K562 (cell line): ENCODE data around the gene LRGUK. TPM values are rescaled to one million over a fixed set of nuclear protein-coding genes. Genes with fewer than 3 reads are reported as not detected.

Experiments used
- ATAC-seq: fragments of 200-7000 bp; cut with Tn5 transposase; 3 replicates; pipeline ENCODE4 v1.9.1; 2020; ENCODE audit warnings: moderate library complexity
- BruUV-seq: library from RNA; stranded (reverse); fragments of 400-500 nt; replicated peaks from 2 replicates; lab custom pipeline; 2021; lab: Mats Ljungman, UMichigan
- CTCF ChIA-PET: fragments of 300-600 bp; formaldehyde crosslinking; extraction: SDS; loops from one replicate; lab custom pipeline; 2021; ENCODE audit warnings: low intra/inter-chr PET ratio; lab: Yijun Ruan, JAX
- POLR2A ChIA-PET: fragments of 300-600, 350-650 bp; sonication (Branson Sonifier 250); formaldehyde crosslinking; extraction: SDS; loops from one replicate; lab custom pipeline; 2021; ENCODE audit warnings: antibody characterized with exemption, inconsistent platforms; lab: Yijun Ruan, JAX
- DNase-seq, 4 experiments: peaks; one replicate each; pipeline versions ENCODE4 v3.0.0 to v3.0.0-alpha.2; 2011 to 2018; ENCODE audit warnings: low spot score in 3 of 4, mixed read lengths in 3 of 4; ENCODE audit errors: extremely low read depth in 1 of 4
- FAIRE-seq: peaks from 2 replicates; lab custom pipeline; 2011; peaks lifted over from hg19 to GRCh38; lab: Jason Lieb, UNC
- H2AFZ ChIP-seq: 2 replicates; pipeline ENCODE4 v1.6.0; 2011; ENCODE audit warnings: low read depth, low read length, control low read depth, inconsistent platforms
- H3K27ac ChIP-seq: fragments of 200-600 bp; 3 replicates; pipeline ENCODE4 v1.8.0; 2011; ENCODE audit warnings: low read depth, mild to moderate bottlenecking, control low read depth, inconsistent platforms, low read length, moderate library complexity, mixed read lengths; ENCODE audit errors: extremely low read depth
- H3K27me3 ChIP-seq, 2 experiments: fragments of 300-600 bp in 1 of 2; 2 replicates in 1 of 2; 3 replicates in 1 of 2; pipeline versions ENCODE4 v1.6.0 to v1.8.0; 2011; ENCODE audit warnings: inconsistent platforms in 2 of 2, low read length in 2 of 2, mild to moderate bottlenecking in 1 of 2, mixed read lengths in 1 of 2, moderate library complexity in 1 of 2; ENCODE audit not compliant: control insufficient read depth in 2 of 2, insufficient read depth in 2 of 2
- H3K36me3 ChIP-seq: fragments of 300-600 bp; 3 replicates; pipeline ENCODE4 v1.8.0; 2011; ENCODE audit warnings: mild to moderate bottlenecking, low read length, inconsistent platforms; ENCODE audit not compliant: control insufficient read depth, insufficient read depth
- H3K4me1 ChIP-seq, 2 experiments: fragments of 200-600 bp in 1 of 2; replicated peaks in 1 of 2; 2 replicates in 1 of 2; 3 replicates in 1 of 2; pipeline versions ENCODE4 v1.5.1 to v1.8.0; 2011; ENCODE audit warnings: inconsistent platforms in 2 of 2, low read length in 2 of 2, mild to moderate bottlenecking in 1 of 2, mixed read lengths in 1 of 2, moderate library complexity in 1 of 2; ENCODE audit not compliant: control insufficient read depth in 2 of 2, insufficient read depth in 2 of 2
- H3K4me2 ChIP-seq: 2 replicates; pipeline ENCODE4 v1.6.1; 2011; ENCODE audit warnings: low read length, control low read depth, inconsistent platforms, mixed read lengths; ENCODE audit not compliant: insufficient read depth
- H3K4me3 ChIP-seq: fragments of 200-600 bp; sonication (generic), shearing (Covaris generic); 2 replicates; pipeline ENCODE4 v1.5.1; 2016; ENCODE audit warnings: control low read depth, inconsistent platforms
- H3K79me2 ChIP-seq: fragments of 200-600 bp; 3 replicates; pipeline ENCODE4 v1.8.0; 2011; ENCODE audit warnings: low read length, inconsistent platforms; ENCODE audit not compliant: control insufficient read depth, insufficient read depth
- H3K9ac ChIP-seq, 2 experiments: 2 replicates each; pipeline versions ENCODE4 v1.6.0 to v1.6.1; 2011; ENCODE audit warnings: low read depth in 2 of 2, low read length in 2 of 2, control low read depth in 1 of 2, inconsistent platforms in 1 of 2, mild to moderate bottlenecking in 1 of 2, mixed read lengths in 1 of 2; ENCODE audit not compliant: insufficient read depth in 1 of 2
- H3K9me1 ChIP-seq: one replicate; pipeline ENCODE4 v1.6.0; 2011; ENCODE audit warnings: inconsistent platforms, mild to moderate bottlenecking, low read length, moderate library complexity; ENCODE audit not compliant: control insufficient read depth, insufficient read depth
- H3K9me3 ChIP-seq: replicated peaks from 2 replicates; pipeline ENCODE4 v1.5.1; 2011; ENCODE audit warnings: low read depth, low read length, inconsistent platforms; ENCODE audit not compliant: control insufficient read depth, insufficient read depth
- H4K20me1 ChIP-seq: replicated peaks from 2 replicates; pipeline ENCODE4 v1.6.1; 2011; ENCODE audit warnings: low read length, inconsistent platforms, mixed read lengths; ENCODE audit not compliant: control insufficient read depth, insufficient read depth
- KAT8 ChIP-seq: fragments of 450-650 bp; IDR thresholded peaks from 2 replicates; pipeline ENCODE4 v1.6.1; 2016; ENCODE audit warnings: low read depth, mild to moderate bottlenecking
- NFIC ChIP-seq: fragments of 450-650 bp; IDR thresholded peaks from 2 replicates; pipeline ENCODE4 v1.6.1; 2017; ENCODE audit warnings: mild to moderate bottlenecking, inconsistent platforms
- POLR2H ChIP-seq: IDR thresholded peaks from 2 replicates; pipeline ENCODE4 v1.6.1; 2016; ENCODE audit warnings: missing genetic modification characterization, low read depth, mild to moderate bottlenecking, control low read depth, missing compliant biosample characterization, moderate library complexity
- SREBF1 ChIP-seq: fragments of 150-350 bp; IDR thresholded peaks from 2 replicates; pipeline ENCODE4 v1.6.1; 2014; ENCODE audit warnings: antibody characterized with exemption, low read depth, low read length, borderline replicate concordance
- ZNF354B ChIP-seq: fragments of 250-450 bp; sonication (Bioruptor Pico); IDR thresholded peaks from 2 replicates; pipeline ENCODE4 v1.4.0; 2020
- ZNF507 ChIP-seq: conservative IDR thresholded peaks from 2 replicates; pipeline ENCODE4 v1.6.1; 2017; ENCODE audit warnings: missing genetic modification characterization, missing compliant biosample characterization
- ZNF707 ChIP-seq: fragments of 250-450 bp; sonication (Bioruptor Pico); conservative IDR thresholded peaks from 2 replicates; pipeline ENCODE4 v1.8.0; 2022; ENCODE audit warnings: inconsistent platforms, mild to moderate bottlenecking, moderate library complexity
- WGBS: fragments of 100-300 bp; shearing (Covaris generic); methylation state at CpG from one replicate; pipeline ENCODE4 v1.1.6; 2016; ENCODE audit warnings: low coverage, mixed read lengths; ENCODE audit not compliant: insufficient coverage; ENCODE audit errors: missing lambda C conversion rate; 5-methylcytosine and 5-hydroxymethylcytosine counted together
- in situ Hi-C: fragments of 300-500 bp; cut with MboI; formaldehyde crosslinking; loops from 4 replicates; pipeline ENCODE4 v1.15.0; 2018; ENCODE audit warnings: inconsistent platforms, mixed read lengths
- intact Hi-C: fragments of 100-400 bp; cut with micrococcal nuclease; formaldehyde crosslinking; loops from 2 replicates; pipeline ENCODE4 v1.14.2; 2022
- polyA plus RNA-seq, 8 experiments: library from polyadenylated mRNA; depleted of rRNA in 4 of 8; stranded (reverse) in 5 of 8; unstranded in 3 of 8; fragments of >200 nt; fragmentation: Nextera tagmentation in 2 of 8; fragmentation: Illumina TruSeq in 1 of 8; extraction: Ambion mirVana in 2 of 8; extraction: Trizol in 1 of 8; gene quantifications; 2 replicates each; pipeline versions ENCODE4 v1.2.1 to v1.2.3, GENCODE V29; 2011 to 2014; ENCODE audit warnings: inconsistent platforms in 1 of 8, missing spikeins in 1 of 8
- total RNA-seq, 7 experiments: library from RNA; depleted of rRNA in 6 of 7; stranded (reverse); fragments of >200 nt in 6 of 7; fragmentation: Illumina TruSeq in 2 of 7; extraction: Trizol in 2 of 7; gene quantifications; 2 replicates each; pipeline versions ENCODE4 v1.2.1 to v1.2.3, GENCODE V29; 2011 to 2021; ENCODE audit warnings: low replicate concordance in 1 of 7

LRGUK gene
- total and polyA plus RNA-seq, 9 of the 15 experiments (the other 6 are each of a cell fraction or from before 2014, with no cell fraction given): 0.04 to 0.33 (median 0.18) TPM

GRCh38 chr7:134313543-134313942, 186.4 kb downstream of the LRGUK start:
- Histone ChIP-seq H3K79me2 (peaks cover 15% of the 10 kb centered on the region; the same call in 2 of the 3 replicates), H3K9ac (no peak overlapping the region), H3K4me3 (no peak overlapping the region), H3K4me1 (peaks cover 3 to 6% of the 10 kb centered on the region in 2 experiments; a peak in 2 of 5 replicates), H2AFZ (no peak overlapping the region), H3K27ac (no peak overlapping the region), H3K36me3 (no peaks in the 10 kb centered on the region), H4K20me1 (no peaks in the 10 kb centered on the region), H3K27me3 (no peaks in the 10 kb centered on the region), H3K9me1 (no peaks in the 10 kb centered on the region), H3K9me3 (no peaks in the 10 kb centered on the region), H3K4me2 (no peak overlapping the region)
- TF ChIP-seq ZNF707 (CRISPR knock-in tag) (no peak), KAT8 (no peak), ZNF507 (peak; percentile 89), SREBF1 (no peak), POLR2H (no peak), ZNF354B (CRISPR knock-in tag) (0 out of 2 replicates have a peak, but pooled peaks have one; percentile 51), NFIC (peak; percentile 46)
- in situ Hi-C loops: no loop called here
- WGBS: 75% methylated on average over 1 of the region's 1 CpG
- FAIRE-seq (no peak), DNase-seq (no peak), ATAC-seq (no peak)
- intact Hi-C loops: no loop called here
- BruUV-seq: no TSS peak
- ChIA-PET CTCF (no interaction called here), POLR2A (interaction anchor here (0.6 to 1.8 kb wide), 4 partner anchors 9 to 229 kb away, joined by 3 to 4 read pairs (median 3); no protein-coding TSS in a partner anchor)

Other genes starting within 250 kb of the LRGUK start
- gene SLC35B4, start 189.6 kb downstream of the LRGUK start, total RNA-seq (2014; rRNA removed): 12.1 and 20.9 TPM in 2 replicates
- gene SLC35B4, start 189.6 kb downstream of the LRGUK start, total RNA-seq (2014; rRNA removed; fragmentation: Illumina TruSeq; extraction: Trizol): 17.6 and 20.0 TPM in 2 replicates
- 21.2 and 22.4 TPM in 2 replicates for gene SLC35B4, start 189.6 kb downstream of the LRGUK start, total RNA-seq (2015; rRNA removed; fragmentation: Illumina TruSeq; extraction: Trizol)
- 28.0 and 28.2 TPM in 2 replicates for gene SLC35B4, start 189.6 kb downstream of the LRGUK start, total RNA-seq (2021)
- 29.9 and 34.9 TPM in 2 replicates for gene SLC35B4, start 189.6 kb downstream of the LRGUK start, polyA plus RNA-seq (2011; rRNA removed)
- gene SLC35B4, start 189.6 kb downstream of the LRGUK start, polyA plus RNA-seq (2014; fragmentation: Illumina TruSeq; extraction: Trizol): 18.1 and 20.4 TPM in 2 replicates
- 1 to 10 TPM; 6.1 to 7.0 TPM for gene SLC35B4, start 189.6 kb downstream of the LRGUK start, polyA plus RNA-seq (2014; fragmentation: Nextera tagmentation; extraction: Ambion mirVana)
- gene SLC35B4, start 189.6 kb downstream of the LRGUK start, polyA plus RNA-seq (2014; rRNA removed): 10.0 and 20.4 TPM in 2 replicates